A549 (cell line): ENCODE measurements around the gene INO80. TPM values are rescaled to one million over a fixed set of nuclear protein-coding genes. Genes with fewer than 3 reads are reported as not detected.

ENCODE experiments used
- ATAC-seq, 2 experiments: fragments of 200-7000 bp in 1 of 2; fragments of >200 bp in 1 of 2; cut with Nextera tagmentation in 1 of 2; cut with Tn5 transposase in 1 of 2; 3 replicates each; pipeline versions ENCODE4 v1.8.0 to v1.9.1; 2018 to 2020; ENCODE audit warnings: mild to moderate bottlenecking in 1 of 2, moderate library complexity in 1 of 2
- CTCF ChIA-PET: fragments of 300-600 bp; sonication (Branson Sonifier 250); formaldehyde crosslinking; extraction: SDS; loops from one replicate; lab custom pipeline; 2021; ENCODE audit warnings: antibody characterized with exemption, inconsistent platforms; lab: Yijun Ruan, JAX
- POLR2A ChIA-PET: fragments of 350-600 bp; formaldehyde crosslinking; extraction: SDS; loops from one replicate; lab custom pipeline; 2021; ENCODE audit warnings: antibody characterized with exemption, inconsistent platforms; lab: Yijun Ruan, JAX
- DNase-seq, 2 experiments: peaks; one replicate each; pipeline versions ENCODE4 v3.0.0 to v3.0.0-alpha.2; 2011 to 2016; ENCODE audit warnings: low read depth in 1 of 2, low spot score in 1 of 2
- FAIRE-seq: peaks from 2 replicates; lab custom pipeline; 2011; peaks lifted over from hg19 to GRCh38; lab: Jason Lieb, UNC
- H3K27ac ChIP-seq, 2 experiments: fragments of >200 bp; sonication (Bioruptor Twin); formaldehyde crosslinking; 3 replicates each; pipeline ENCODE4 v1.5.1; 2016 to 2017
- H3K4me1 ChIP-seq: fragments of >200 bp; sonication (Bioruptor Twin); formaldehyde crosslinking; 3 replicates; pipeline ENCODE4 v1.6.1; 2016
- H3K4me2 ChIP-seq: fragments of >200 bp; sonication (Bioruptor Twin); formaldehyde crosslinking; 3 replicates; pipeline ENCODE4 v1.6.1; 2016
- H3K4me3 ChIP-seq: fragments of >200 bp; sonication (Bioruptor Twin); formaldehyde crosslinking; 3 replicates; pipeline ENCODE4 v1.5.1; 2016
- H3K9me3 ChIP-seq: fragments of >200 bp; sonication (Bioruptor Twin); formaldehyde crosslinking; 3 replicates; pipeline ENCODE4 v1.6.1; 2016
- BCL3 ChIP-seq: fragments of >200 bp; sonication (Bioruptor Twin); formaldehyde crosslinking; IDR thresholded peaks from 3 replicates; pipeline ENCODE4 v1.6.1; 2016
- CBX2 ChIP-seq: fragments of 200-600 bp; sonication (generic); IDR thresholded peaks from 2 replicates; pipeline ENCODE4 v1.6.1; 2016; ENCODE audit warnings: low read depth, mild to moderate bottlenecking, borderline replicate concordance
- CBX8 ChIP-seq: fragments of 200-600 bp; sonication (generic); IDR thresholded peaks from 2 replicates; pipeline ENCODE4 v1.6.1; 2016
- CEBPB ChIP-seq, 2 experiments: fragments of >200 bp in 1 of 2; sonication (Bioruptor Twin) in 1 of 2; formaldehyde crosslinking in 1 of 2; IDR thresholded peaks; 2 replicates each; pipeline ENCODE4 v1.6.1; 2012 to 2016
- CHD4 ChIP-seq: fragments of 200-600 bp; sonication (generic); IDR thresholded peaks from 2 replicates; pipeline ENCODE4 v1.6.1; 2016; ENCODE audit warnings: antibody characterized with exemption, mild to moderate bottlenecking, borderline replicate concordance
- E2F6 ChIP-seq: IDR thresholded peaks from 2 replicates; pipeline ENCODE4 v1.6.1; 2012; ENCODE audit warnings: low read depth, borderline replicate concordance
- EP300 ChIP-seq, 2 experiments: fragments of >200 bp; sonication (Bioruptor Twin); formaldehyde crosslinking; IDR thresholded peaks; 2 replicates in 1 of 2; 3 replicates in 1 of 2; pipeline ENCODE4 v1.6.1; 2016 to 2017
- FOXS1 ChIP-seq: fragments of 250-450 bp; sonication (Bioruptor Pico); IDR thresholded peaks from 2 replicates; pipeline ENCODE4 v1.5.0; 2020; ENCODE audit warnings: mild to moderate bottlenecking, moderate library complexity
- GATA3 ChIP-seq: IDR thresholded peaks from 2 replicates; pipeline ENCODE4 v1.6.1; 2012; ENCODE audit warnings: borderline replicate concordance
- HEYL ChIP-seq: fragments of 250-450 bp; sonication (Bioruptor Pico); IDR thresholded peaks from 2 replicates; pipeline ENCODE4 v1.8.0; 2021; ENCODE audit warnings: mild to moderate bottlenecking, moderate library complexity
- HMGXB4 ChIP-seq: fragments of 250-450 bp; sonication (Bioruptor Pico); IDR thresholded peaks from 2 replicates; pipeline ENCODE4 v1.5.0; 2021; ENCODE audit warnings: mild to moderate bottlenecking, moderate library complexity, borderline replicate concordance
- HOXB13 ChIP-seq: fragments of 250-450 bp; sonication (Bioruptor Pico); IDR thresholded peaks from 2 replicates; pipeline ENCODE4 v1.5.0; 2020; ENCODE audit warnings: low read depth, mild to moderate bottlenecking, moderate library complexity
- HOXB5 ChIP-seq: fragments of 250-450 bp; sonication (Bioruptor Pico); IDR thresholded peaks from 2 replicates; pipeline ENCODE4 v1.5.0; 2020; ENCODE audit warnings: mild to moderate bottlenecking, moderate library complexity
- JUN ChIP-seq, 2 experiments: fragments of >200 bp; sonication (Bioruptor Twin); formaldehyde crosslinking; IDR thresholded peaks; 2 replicates in 1 of 2; 3 replicates in 1 of 2; pipeline ENCODE4 v1.6.1; 2016 to 2017
- MAFK ChIP-seq: fragments of 450-650 bp; IDR thresholded peaks from 2 replicates; pipeline ENCODE4 v1.6.1; 2014; ENCODE audit not compliant: partially characterized antibody
- MAZ ChIP-seq: fragments of 150-350 bp; IDR thresholded peaks from 2 replicates; pipeline ENCODE4 v1.6.1; 2014; ENCODE audit warnings: antibody characterized with exemption, low read depth, low read length, borderline replicate concordance
- NPAS2 ChIP-seq: fragments of 250-450 bp; sonication (Bioruptor Pico); IDR thresholded peaks from 2 replicates; pipeline ENCODE4 v1.8.0; 2022; ENCODE audit warnings: mild to moderate bottlenecking, moderate library complexity, borderline replicate concordance
- PBX3 ChIP-seq: IDR thresholded peaks from 2 replicates; pipeline ENCODE4 v1.6.1; 2012
- PHF8 ChIP-seq: fragments of 200-600 bp; sonication (generic); IDR thresholded peaks from 2 replicates; pipeline ENCODE4 v1.6.1; 2016; ENCODE audit warnings: low read depth, mild to moderate bottlenecking, antibody characterized with exemption, moderate library complexity, borderline replicate concordance
- POLR2A ChIP-seq: IDR thresholded peaks from 2 replicates; pipeline ENCODE4 v1.6.1; 2012; ENCODE audit warnings: mild to moderate bottlenecking, low read length
- POLR2AphosphoS2 ChIP-seq: conservative IDR thresholded peaks from 2 replicates; pipeline ENCODE4 v1.6.1; 2012; ENCODE audit warnings: low read length, improper control_type of control experiment, inconsistent platforms
- RAD21 ChIP-seq, 2 experiments: fragments of >200 bp in 1 of 2; sonication (Bioruptor Twin) in 1 of 2; formaldehyde crosslinking in 1 of 2; IDR thresholded peaks in 1 of 2; conservative IDR thresholded peaks in 1 of 2; 2 replicates in 1 of 2; 3 replicates in 1 of 2; pipeline ENCODE4 v1.6.1; 2012 to 2018; ENCODE audit warnings: inconsistent platforms in 1 of 2
- SMC3 ChIP-seq: fragments of >200 bp; sonication (Bioruptor Twin); formaldehyde crosslinking; IDR thresholded peaks from 3 replicates; pipeline ENCODE4 v1.6.1; 2018; ENCODE audit warnings: inconsistent platforms
- ZSCAN20 ChIP-seq: fragments of 250-450 bp; sonication (Bioruptor Pico); IDR thresholded peaks from 2 replicates; pipeline ENCODE4 v1.8.0; 2022; ENCODE audit warnings: mild to moderate bottlenecking, moderate library complexity
- WGBS: methylation state at CpG from one replicate; pipeline ENCODE4 v1.1.6; 2017; ENCODE audit errors: missing lambda C conversion rate; 5-methylcytosine and 5-hydroxymethylcytosine counted together
- polyA plus RNA-seq, 4 experiments: library from polyadenylated mRNA; depleted of rRNA in 3 of 4; stranded (reverse); fragments of >200 nt; fragmentation: RNase III in 1 of 4; extraction: RNeasy Plus Mini Kit Qiagen cat#74134 plus additional on column Dnase treatment in 1 of 4; gene quantifications; 2 replicates in 3 of 4; 3 replicates in 1 of 4; pipeline ENCODE4 v1.2.3, GENCODE V29; 2011 to 2017

The INO80 gene
- polyA plus RNA-seq, 2 of the 4 experiments (the other 2 are of a cell fraction) = 6.7 to 10.9 TPM

- WGBS = 95% methylated on average over 2 of the region's 2 CpGs
- no peak overlapping the region for H3K4me2 ChIP-seq
- POLR2A ChIA-PET = no interaction called here
- TF ChIP-seq JUN (IDR thresholded peaks at IDR 0.05) (no peak), MAFK (peak; percentile 55)
- CTCF ChIA-PET = interaction anchor here (0.6 to 1.6 kb wide), 3 partner anchors 29 to 110 kb away, joined by 3 to 4 read pairs (median 3); no protein-coding TSS in a partner anchor
- no peaks in the 10 kb centered on the region for H3K9me3 ChIP-seq
- FAIRE-seq (no peak), DNase-seq (no peak), ATAC-seq (no peak)
- H3K4me3 ChIP-seq = no peak overlapping the region
- no peak overlapping the region for H3K27ac ChIP-seq
- H3K4me1 ChIP-seq = peaks cover 12% of the 10 kb centered on the region; the same call in 2 of the 3 replicates
Measured at GRCh38 chr15:41051139-41051538, 64.9 kb downstream of the INO80 start.

- no peak for FAIRE-seq
- POLR2A ChIA-PET = no interaction called here
- DNase-seq = no peak
- TF ChIP-seq POLR2A (no peak), CBX8 (no peak), HMGXB4 (no peak), E2F6 (no peak), NPAS2 (CRISPR knock-in tag) (no peak), SMC3 (no peak), FOXS1 (CRISPR knock-in tag) (no peak), MAZ (no peak), POLR2AphosphoS2 (no peak), HEYL (no peak), EP300 (IDR thresholded peaks at IDR 0.05) (no peak), HOXB13 (CRISPR knock-in tag) (no peak), HOXB5 (CRISPR knock-in tag) (no peak), ZSCAN20 (CRISPR knock-in tag) (no peak)
- TF ChIP-seq, all 56 proteins: peak for 0
- Histone ChIP-seq H3K4me3 (no peak overlapping the region), H3K27ac (no peak overlapping the region), H3K4me1 (peaks cover 12% of the 10 kb centered on the region; the same call in 2 of the 3 replicates), H3K9me3 (no peaks in the 10 kb centered on the region), H3K4me2 (peak overlapping the region; percentile 1; the same call in 1 of the 3 replicates)
- CTCF ChIA-PET = no interaction called here
- 11% methylated on average over 1 of the region's 1 CpG for WGBS
- ATAC-seq = no peak
Measured at GRCh38 chr15:41048852-41049251, 67.2 kb downstream of the INO80 start.

- H3K4me3 ChIP-seq = no peak overlapping the region
- FAIRE-seq = no peak
- CTCF ChIA-PET = no interaction called here
- TF ChIP-seq RAD21 (conservative IDR thresholded peaks at IDR 0.05 in 1 of 2, IDR thresholded peaks at IDR 0.05 in 1 of 2) (no peak), GATA3 (no peak), ZSCAN20 (CRISPR knock-in tag) (no peak), PHF8 (no peak), PBX3 (no peak), CEBPB (IDR thresholded peaks at IDR 0.05) (no peak), BCL3 (no peak), E2F6 (no peak), CBX2 (no peak), CHD4 (no peak)
- no peak for DNase-seq
- ATAC-seq = no peak
- peaks cover 12% of the 10 kb centered on the region; the same call in 2 of the 3 replicates for H3K4me1 ChIP-seq
- H3K4me2 ChIP-seq = peak overlapping the region; percentile 1; the same call in 2 of the 3 replicates
- no peaks in the 10 kb centered on the region for H3K9me3 ChIP-seq
- H3K27ac ChIP-seq = no peak overlapping the region
- POLR2A ChIA-PET = no interaction called here
Measured at GRCh38 chr15:41048397-41048796, 67.7 kb downstream of the INO80 start.
